ENCODE results near the gene ALDOA.

ALDOA gene

GRCh38 chr16:30018731-30019158 lies 46.8 kb upstream of the ALDOA start:
- Histone ChIP-seq H3K4me1 (ENCODE audit: control insufficient read depth, low read length) (peaks cover 12% of the 10 kb centered on the region), H3K36me3 (ENCODE audit: control insufficient read depth, low read length) (no peaks in the 10 kb centered on the region), H3K4me3 (ENCODE audit: low read length) (no peak overlapping the region), H4K20me1 (ENCODE audit: control insufficient read depth, insufficient read depth, low read depth, low read length) (no peaks in the 10 kb centered on the region), H3K9me3 (ENCODE audit: control insufficient read depth, insufficient read depth, low read length) (no peaks in the 10 kb centered on the region), H3K27me3 (ENCODE audit: control insufficient read depth, low read length) (peaks cover 8% of the 10 kb centered on the region), H3K27ac (ENCODE audit: low read depth, low read length) (no peak overlapping the region), H3F3A (ENCODE audit: control insufficient read depth, insufficient read depth) (no peaks in the 10 kb centered on the region), H3K4me2 (ENCODE audit: low read length) (no peak overlapping the region), H3K79me2 (ENCODE audit: control insufficient read depth, low read length) (no peaks in the 10 kb centered on the region), H3K9me2 (replicated peaks; ENCODE audit: control insufficient read depth, low read length) (no peaks in the 10 kb centered on the region)
- no peak for TF ChIP-seq EZH2phosphoT487 (IDR thresholded peaks at IDR 0.05; ENCODE audit: borderline replicate concordance, low read length)

DNA sequence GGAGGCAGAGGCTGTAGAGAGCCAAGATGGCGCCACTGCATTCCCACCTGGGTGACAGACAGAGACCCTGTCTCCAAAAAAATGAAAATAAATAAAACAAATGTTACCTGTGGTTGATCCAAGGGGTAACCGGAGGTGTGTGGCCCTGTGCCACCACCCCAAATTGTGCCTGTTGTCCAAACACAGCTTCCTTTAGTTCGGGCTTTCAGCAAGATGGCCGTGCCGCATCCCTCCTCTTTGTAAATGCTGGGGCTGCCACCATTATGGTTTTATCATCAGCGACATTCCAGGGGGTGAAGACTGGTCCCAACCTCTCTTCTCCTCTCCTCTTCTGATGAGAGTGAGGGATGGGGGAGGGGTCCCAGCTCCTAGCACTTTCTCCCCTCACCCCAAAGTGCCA lies 42.7 kb upstream of the ALDOA start, which contains the start of gene C16orf92:
Gene C16orf92 (plus strand): TSS at position 312 of the 400 bp plus-strand sequence. CDS start 143 bp downstream, outside the sequence.
- no peak within 1 kb of the TSS for H3K4me2 ChIP-seq (ENCODE audit: low read length)
- no peaks in the 10 kb centered on the region for H3F3A ChIP-seq (ENCODE audit: control insufficient read depth, insufficient read depth)
- no peak within 1 kb of the TSS for H3K4me3 ChIP-seq (ENCODE audit: low read length)
- no peak for TF ChIP-seq EZH2phosphoT487 (IDR thresholded peaks at IDR 0.05; ENCODE audit: borderline replicate concordance, low read length)
- TF ChIP-seq, protein P1, sequence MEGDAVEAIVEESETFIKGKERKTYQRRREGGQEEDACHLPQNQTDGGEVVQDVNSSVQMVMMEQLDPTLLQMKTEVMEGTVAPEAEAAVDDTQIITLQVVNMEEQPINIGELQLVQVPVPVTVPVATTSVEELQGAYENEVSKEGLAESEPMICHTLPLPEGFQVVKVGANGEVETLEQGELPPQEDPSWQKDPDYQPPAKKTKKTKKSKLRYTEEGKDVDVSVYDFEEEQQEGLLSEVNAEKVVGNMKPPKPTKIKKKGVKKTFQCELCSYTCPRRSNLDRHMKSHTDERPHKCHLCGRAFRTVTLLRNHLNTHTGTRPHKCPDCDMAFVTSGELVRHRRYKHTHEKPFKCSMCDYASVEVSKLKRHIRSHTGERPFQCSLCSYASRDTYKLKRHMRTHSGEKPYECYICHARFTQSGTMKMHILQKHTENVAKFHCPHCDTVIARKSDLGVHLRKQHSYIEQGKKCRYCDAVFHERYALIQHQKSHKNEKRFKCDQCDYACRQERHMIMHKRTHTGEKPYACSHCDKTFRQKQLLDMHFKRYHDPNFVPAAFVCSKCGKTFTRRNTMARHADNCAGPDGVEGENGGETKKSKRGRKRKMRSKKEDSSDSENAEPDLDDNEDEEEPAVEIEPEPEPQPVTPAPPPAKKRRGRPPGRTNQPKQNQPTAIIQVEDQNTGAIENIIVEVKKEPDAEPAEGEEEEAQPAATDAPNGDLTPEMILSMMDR (IDR thresholded peaks at IDR 0.05; ENCODE audit: low read depth, low read length, poor library complexity, severe bottlenecking), result no peak
- peaks cover 31% of the 10 kb centered on the region for H3K27me3 ChIP-seq (ENCODE audit: control insufficient read depth, low read length)
- H3K36me3 ChIP-seq (ENCODE audit: control insufficient read depth, low read length), result no peaks in the 10 kb centered on the region
- no peaks in the 10 kb centered on the region for H3K9me3 ChIP-seq (ENCODE audit: control insufficient read depth, insufficient read depth, low read length)
- no peak within 1 kb of the TSS for H3K27ac ChIP-seq (ENCODE audit: low read depth, low read length)
- peaks cover 12% of the 10 kb centered on the region for H3K4me1 ChIP-seq (ENCODE audit: control insufficient read depth, low read length)
- no peaks in the 10 kb centered on the region for H4K20me1 ChIP-seq (ENCODE audit: control insufficient read depth, insufficient read depth, low read depth, low read length)
- H3K9me2 ChIP-seq (replicated peaks; ENCODE audit: control insufficient read depth, low read length), result no peaks in the 10 kb centered on the region
- no peaks in the 10 kb centered on the region for H3K79me2 ChIP-seq (ENCODE audit: control insufficient read depth, low read length)

- Histone ChIP-seq H3K27ac (ENCODE audit: low read depth, low read length) (no peak overlapping the region), H3K4me3 (ENCODE audit: low read length) (no peak overlapping the region), H3K79me2 (ENCODE audit: control insufficient read depth, low read length) (no peaks in the 10 kb centered on the region), H3K36me3 (ENCODE audit: control insufficient read depth, low read length) (no peaks in the 10 kb centered on the region), H3F3A (ENCODE audit: control insufficient read depth, insufficient read depth) (no peaks in the 10 kb centered on the region), H3K27me3 (ENCODE audit: control insufficient read depth, low read length) (peaks cover 35% of the 10 kb centered on the region), H4K20me1 (ENCODE audit: control insufficient read depth, insufficient read depth, low read depth, low read length) (no peaks in the 10 kb centered on the region), H3K4me2 (ENCODE audit: low read length) (no peak overlapping the region), H3K4me1 (ENCODE audit: control insufficient read depth, low read length) (peaks cover 12% of the 10 kb centered on the region), H3K9me2 (replicated peaks; ENCODE audit: control insufficient read depth, low read length) (no peaks in the 10 kb centered on the region), H3K9me3 (ENCODE audit: control insufficient read depth, insufficient read depth, low read length) (no peaks in the 10 kb centered on the region)
- TF ChIP-seq, protein P1 (IDR thresholded peaks at IDR 0.05; ENCODE audit: low read depth, low read length, poor library complexity, severe bottlenecking), result no peak
- TF ChIP-seq EZH2phosphoT487 (IDR thresholded peaks at IDR 0.05; ENCODE audit: borderline replicate concordance, low read length), result no peak
Measured at GRCh38 chr16:30023586-30023985, 42.0 kb upstream of the ALDOA start.

DNA sequence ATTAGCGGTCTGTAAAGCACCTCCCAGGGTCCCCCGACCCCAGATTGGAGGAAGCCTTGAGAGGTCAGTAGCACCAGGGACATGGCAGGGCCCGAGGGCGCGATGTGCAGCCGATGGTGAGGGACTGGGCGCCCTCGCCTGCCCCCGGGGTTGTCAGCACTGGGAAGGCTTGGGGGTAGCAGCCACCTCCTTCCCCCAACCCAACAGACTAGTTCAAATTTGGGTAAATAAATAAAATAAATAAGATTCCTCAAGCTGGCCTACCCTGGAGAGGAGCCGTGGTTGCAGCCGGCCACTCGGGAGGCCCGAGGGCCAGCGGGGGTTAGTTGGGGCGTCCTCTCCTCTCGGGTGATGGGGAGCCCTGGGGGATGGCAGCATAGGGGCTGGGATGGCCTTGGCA lies 41.1 kb upstream of the ALDOA start:
- no peaks in the 10 kb centered on the region for H3F3A ChIP-seq (ENCODE audit: control insufficient read depth, insufficient read depth)
- no peak overlapping the region for H3K4me3 ChIP-seq (ENCODE audit: low read length)
- H3K4me2 ChIP-seq (ENCODE audit: low read length), result no peak overlapping the region
- H3K9me3 ChIP-seq (ENCODE audit: control insufficient read depth, insufficient read depth, low read length), result no peaks in the 10 kb centered on the region
- no peaks in the 10 kb centered on the region for H4K20me1 ChIP-seq (ENCODE audit: control insufficient read depth, insufficient read depth, low read depth, low read length)
- H3K36me3 ChIP-seq (ENCODE audit: control insufficient read depth, low read length), result no peaks in the 10 kb centered on the region
- TF ChIP-seq, protein P1 (IDR thresholded peaks at IDR 0.05; ENCODE audit: low read depth, low read length, poor library complexity, severe bottlenecking), result no peak
- TF ChIP-seq EZH2phosphoT487 (IDR thresholded peaks at IDR 0.05; ENCODE audit: borderline replicate concordance, low read length), result no peak
- H3K27ac ChIP-seq (ENCODE audit: low read depth, low read length), result no peak overlapping the region
- peaks cover 12% of the 10 kb centered on the region for H3K4me1 ChIP-seq (ENCODE audit: control insufficient read depth, low read length)
- H3K27me3 ChIP-seq (ENCODE audit: control insufficient read depth, low read length), result peaks cover 39% of the 10 kb centered on the region
- H3K9me2 ChIP-seq (replicated peaks; ENCODE audit: control insufficient read depth, low read length), result no peaks in the 10 kb centered on the region
- no peaks in the 10 kb centered on the region for H3K79me2 ChIP-seq (ENCODE audit: control insufficient read depth, low read length)

Data from DOHH2 (cell line).